ENCODE measurements around the gene TAF11L5.
"Not testable (repeated sequence)": the region's sequence is repeated elsewhere in the genome, so short reads cannot be mapped to it uniquely, and the experiment has no call there.

The TAF11L5 gene

GRCh38 chr5:17524935-17525334 is at the start of gene TAF11L5:
Gene TAF11L5, plus strand, starts transcription at chr5:17525235.
- not testable (repeated sequence) for DNase-seq (ENCODE audit: low read depth in 1 of 2, low spot score in 1 of 2)

GRCh38 chr5:17477043-17477442 is 48.0 kb upstream of the TAF11L5 start:
- no peak for DNase-seq (ENCODE audit: low read depth in 1 of 2, low spot score in 1 of 2)

DNA sequence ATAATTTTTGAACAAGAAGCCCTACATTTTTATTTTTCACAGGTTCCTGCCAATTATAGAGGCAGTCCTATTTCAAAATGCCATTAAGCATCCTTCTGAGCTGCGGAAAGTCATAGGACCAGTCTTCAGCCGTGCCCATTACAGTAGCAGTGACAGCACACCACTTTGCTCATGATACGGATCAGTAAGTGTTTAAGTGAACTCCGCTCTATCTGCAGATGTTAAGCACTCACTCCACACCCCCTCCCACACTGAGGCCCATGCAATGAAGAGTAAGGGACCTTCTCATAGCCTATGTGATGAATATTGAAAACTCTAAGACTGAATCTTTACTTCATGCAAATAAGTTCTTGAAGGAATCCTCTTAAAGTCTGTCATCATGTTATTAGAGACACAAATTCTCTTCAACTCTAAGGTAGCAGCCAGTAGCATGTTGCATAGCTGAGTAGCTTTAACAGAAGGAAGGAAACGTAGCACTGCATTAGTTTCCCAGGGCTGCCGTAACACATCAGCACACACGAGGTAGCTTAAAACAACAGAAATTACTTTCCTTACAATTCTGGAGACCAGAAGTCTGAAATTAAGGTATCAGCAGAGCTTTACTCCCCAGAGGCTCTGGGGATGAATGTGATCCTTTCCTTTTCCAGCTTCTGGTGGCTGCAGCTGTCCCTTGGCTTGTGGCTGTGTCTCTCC is 47.3 kb upstream of the TAF11L5 start:
- no peak for DNase-seq (ENCODE audit: low read depth in 1 of 2, low spot score in 1 of 2)

DNA sequence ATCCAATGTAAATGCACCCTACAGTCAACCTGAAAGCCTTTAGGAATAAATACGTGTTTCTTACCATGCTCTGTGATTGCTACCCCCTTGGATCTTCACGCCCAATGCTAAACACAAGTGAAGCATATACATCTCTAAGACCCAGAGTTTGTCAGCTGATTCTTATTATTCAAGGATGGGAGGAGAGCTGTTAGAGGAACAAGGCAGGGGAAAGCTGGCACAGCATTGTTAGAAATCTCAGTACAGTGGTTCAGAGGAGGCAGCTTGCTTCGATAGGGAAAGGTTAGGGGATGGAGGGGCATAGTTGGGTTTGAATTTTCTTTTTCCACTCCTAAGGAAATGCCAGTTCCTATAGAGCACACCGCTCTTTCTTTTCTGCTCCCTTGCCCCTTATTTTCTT is 43.7 kb upstream of the TAF11L5 start:
- no peak for DNase-seq (ENCODE audit: low read depth in 1 of 2, low spot score in 1 of 2)

DNA sequence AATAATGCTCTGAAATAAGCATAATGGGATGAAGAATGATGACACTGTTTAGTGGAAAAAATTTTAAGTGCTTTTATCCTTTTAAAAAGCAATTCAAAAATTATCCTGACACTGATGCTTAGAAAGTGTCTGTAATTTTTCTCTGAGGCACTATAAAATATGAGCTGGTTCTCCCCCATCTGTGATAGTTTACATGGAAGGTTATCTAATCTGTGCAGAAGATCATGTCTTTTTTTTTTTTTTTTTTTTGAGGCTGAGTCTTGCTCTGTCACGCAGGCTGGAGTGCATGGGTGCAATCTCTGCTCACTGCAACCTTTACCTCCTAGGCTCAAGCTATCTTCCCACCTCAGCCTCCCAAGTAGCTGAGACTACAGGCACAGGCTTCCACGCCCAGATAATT is 42.2 kb upstream of the TAF11L5 start:
- DNase-seq (ENCODE audit: low read depth in 1 of 2, low spot score in 1 of 2): no peak

DNA sequence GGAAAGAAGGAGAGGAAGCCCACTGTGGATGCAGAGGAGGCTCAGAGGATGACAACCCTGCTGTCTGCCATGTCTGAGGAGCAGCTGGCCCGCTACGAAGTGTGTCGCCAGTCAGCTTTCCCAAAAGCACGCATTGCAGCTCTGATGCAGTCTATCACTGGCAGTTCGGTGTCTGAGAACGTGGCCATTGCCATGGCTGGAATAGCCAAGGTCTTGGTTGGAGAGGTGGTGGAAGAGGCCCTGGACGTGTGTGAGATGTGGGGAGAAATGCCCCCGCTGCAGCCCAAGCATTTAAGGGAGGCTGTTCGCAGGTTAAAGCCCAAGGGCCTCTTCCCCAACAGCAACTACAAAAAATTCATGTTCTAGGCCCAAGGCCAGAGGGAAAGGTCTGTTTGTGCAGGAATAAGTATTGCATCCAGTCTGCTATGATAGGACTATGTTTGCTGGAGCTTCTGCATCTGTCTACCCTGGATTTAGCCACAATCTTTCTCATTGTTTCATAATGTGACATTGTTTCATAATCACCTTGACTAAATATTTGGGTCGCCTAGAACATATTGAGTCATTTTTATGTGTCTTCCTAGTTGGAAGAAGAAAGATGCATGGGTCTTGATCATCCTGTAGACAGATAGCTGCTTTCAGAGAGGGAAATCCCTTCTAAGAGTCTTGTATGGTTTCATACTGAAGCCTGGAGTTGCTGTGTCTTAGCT is 38.4 kb upstream of the TAF11L5 start:
- not testable (repeated sequence) for DNase-seq (ENCODE audit: low read depth in 1 of 2, low spot score in 1 of 2)

DNA sequence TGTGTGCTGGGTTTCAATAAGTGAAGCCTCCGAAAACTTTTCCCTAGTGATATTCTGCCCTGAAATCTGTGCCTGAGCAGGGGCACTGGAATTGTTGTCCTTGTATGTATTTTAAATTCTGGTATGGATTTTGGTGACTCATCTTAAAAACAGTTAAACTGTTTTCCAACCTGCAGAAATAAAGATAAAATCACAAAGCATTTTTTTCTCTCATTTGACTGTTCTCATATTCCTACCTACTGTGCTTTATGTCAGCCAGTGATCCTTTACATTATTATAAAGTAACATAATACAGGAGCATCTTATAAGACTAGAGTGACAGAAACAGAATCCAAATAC is 37.9 kb upstream of the TAF11L5 start:
- DNase-seq (ENCODE audit: low read depth in 1 of 2, low spot score in 1 of 2): no peak

DNA sequence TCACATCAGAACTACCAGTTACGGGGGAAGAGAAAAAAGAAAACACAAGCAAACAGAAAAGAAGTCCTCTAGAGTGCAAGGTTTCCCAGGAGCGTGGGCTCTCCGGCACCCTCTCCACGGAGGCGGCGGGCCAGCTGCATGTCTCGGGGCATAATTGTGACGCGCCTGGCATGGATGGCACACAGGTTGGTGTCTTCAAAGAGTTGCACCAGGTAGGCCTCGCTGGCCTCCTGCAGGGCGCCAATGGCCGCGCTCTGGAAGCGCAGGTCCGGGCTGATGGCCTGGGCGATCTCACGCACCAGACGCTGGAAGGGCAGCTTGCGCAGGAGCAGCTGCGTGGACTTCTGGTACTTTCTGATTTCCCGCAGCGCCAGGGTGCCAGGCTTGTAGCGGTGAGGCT is 33.8 kb upstream of the TAF11L5 start:
- not testable (repeated sequence) for DNase-seq (ENCODE audit: low read depth in 1 of 2, low spot score in 1 of 2)

- DNase-seq (ENCODE audit: low read depth in 1 of 2, low spot score in 1 of 2): no peak
Observed at GRCh38 chr5:17492770-17493169, 32.3 kb upstream of the TAF11L5 start.

- DNase-seq (ENCODE audit: low read depth in 1 of 2, low spot score in 1 of 2): no peak
Observed at GRCh38 chr5:17497446-17497845, 27.6 kb upstream of the TAF11L5 start.

- not testable (repeated sequence) for DNase-seq (ENCODE audit: low read depth in 1 of 2, low spot score in 1 of 2)
Observed at GRCh38 chr5:17497931-17498330, 27.1 kb upstream of the TAF11L5 start, which contains the start of gene TAF11L2. Gene TAF11L2, plus strand, starts transcription at chr5:17498231.

DNA sequence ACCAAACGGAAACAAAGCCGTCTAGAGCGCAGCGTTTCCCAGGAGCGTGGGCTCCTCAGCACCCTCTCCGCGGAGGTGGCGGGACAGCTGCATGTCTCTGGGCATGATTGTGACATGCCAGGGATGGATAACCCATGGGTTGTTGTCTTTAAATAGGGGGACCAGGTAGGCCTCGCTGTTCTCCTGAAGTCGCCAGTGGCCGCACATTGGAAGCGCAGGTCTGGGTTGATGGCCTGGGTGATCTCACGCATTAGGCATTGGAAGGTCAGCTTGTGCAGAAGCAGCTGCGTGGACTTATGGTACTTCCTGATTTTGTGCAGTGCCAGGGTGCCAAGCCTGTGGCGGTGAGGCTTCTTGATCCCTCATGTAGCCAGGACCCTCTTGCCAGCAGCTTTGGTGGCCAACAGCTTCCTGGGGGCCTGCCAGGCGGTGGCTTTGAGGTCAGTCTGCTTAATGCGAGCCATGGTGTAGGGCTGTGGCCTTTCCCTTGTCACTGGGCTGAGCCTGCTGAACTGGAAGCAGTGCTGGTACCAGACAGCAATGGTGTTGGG is 13.2 kb upstream of the TAF11L5 start:
- DNase-seq (ENCODE audit: low read depth in 1 of 2, low spot score in 1 of 2): no peak

- not testable (repeated sequence) for DNase-seq (ENCODE audit: low read depth in 1 of 2, low spot score in 1 of 2)
Observed at GRCh38 chr5:17517526-17517925, 7.5 kb upstream of the TAF11L5 start.

DNA sequence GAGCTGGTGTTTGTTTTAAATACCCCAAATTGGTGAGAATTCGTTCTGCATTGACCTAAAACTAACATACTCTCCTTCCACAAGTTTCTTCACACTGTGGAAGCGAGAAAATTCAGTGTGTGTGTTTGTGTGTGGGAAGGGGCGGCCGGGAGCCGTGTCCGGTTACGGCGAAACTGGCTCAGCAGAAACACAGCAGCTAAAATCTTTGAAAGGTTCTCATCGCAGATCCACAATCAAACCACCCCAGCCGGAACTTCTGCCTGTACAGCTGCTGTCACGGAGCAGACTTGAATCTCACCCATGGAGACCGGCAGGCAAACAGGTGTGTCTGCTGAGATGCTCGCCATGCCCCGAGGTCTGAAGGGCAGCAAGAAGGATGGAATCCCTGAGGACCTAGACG is 7.0 kb upstream of the TAF11L5 start, which contains the start of gene TAF11L3:
Gene TAF11L3, plus strand, starts transcription at position 301 of the 400 bp plus-strand sequence.
- not testable (repeated sequence) for DNase-seq (ENCODE audit: low read depth in 1 of 2, low spot score in 1 of 2)

DNA sequence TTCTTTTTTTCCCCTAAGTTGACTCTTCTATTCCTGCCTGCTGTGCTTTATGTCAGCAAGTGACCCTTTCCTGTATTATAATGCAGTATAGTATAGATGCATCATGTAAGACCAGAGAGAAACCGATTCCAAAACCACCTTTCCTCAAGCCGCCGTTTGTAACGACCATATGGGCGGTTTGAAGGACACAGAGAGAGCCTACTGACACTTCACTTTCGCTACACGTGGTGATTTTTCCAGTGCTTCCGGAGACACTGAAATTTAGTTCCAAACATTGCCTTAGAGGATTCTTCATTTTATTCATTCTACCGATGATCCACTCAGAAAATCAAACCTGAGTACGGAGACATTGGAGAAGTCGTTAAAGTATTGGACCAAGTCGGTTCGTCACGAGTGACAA is 5.5 kb upstream of the TAF11L5 start:
- DNase-seq (ENCODE audit: low read depth in 1 of 2, low spot score in 1 of 2): not testable (repeated sequence)

DNA sequence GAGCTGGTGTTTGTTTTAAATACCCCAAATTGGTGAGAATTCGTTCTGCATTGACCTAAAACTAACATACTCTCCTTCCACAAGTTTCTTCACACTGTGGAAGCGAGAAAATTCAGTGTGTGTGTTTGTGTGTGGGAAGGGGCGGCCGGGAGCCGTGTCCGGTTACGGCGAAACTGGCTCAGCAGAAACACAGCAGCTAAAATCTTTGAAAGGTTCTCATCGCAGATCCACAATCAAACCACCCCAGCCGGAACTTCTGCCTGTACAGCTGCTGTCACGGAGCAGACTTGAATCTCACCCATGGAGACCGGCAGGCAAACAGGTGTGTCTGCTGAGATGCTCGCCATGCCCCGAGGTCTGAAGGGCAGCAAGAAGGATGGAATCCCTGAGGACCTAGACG is 3.5 kb upstream of the TAF11L5 start, which contains the start of gene TAF11L4:
Gene TAF11L4, plus strand, starts transcription at position 301 of the 400 bp plus-strand sequence.
- DNase-seq (ENCODE audit: low read depth in 1 of 2, low spot score in 1 of 2): not testable (repeated sequence)

GRCh38 chr5:17526504-17526903 is 1.5 kb downstream of the TAF11L5 start:
- DNase-seq (ENCODE audit: low read depth in 1 of 2, low spot score in 1 of 2): not testable (repeated sequence)

GRCh38 chr5:17528369-17528768 is 3.3 kb downstream of the TAF11L5 start, which contains the start of gene TAF11L6:
Gene TAF11L6, plus strand, starts transcription at chr5:17528669.
- not testable (repeated sequence) for DNase-seq (ENCODE audit: low read depth in 1 of 2, low spot score in 1 of 2)

Measured in activated T-helper 1 cell treated with anti-CD3 and anti-CD28 coated beads, Interleukin-2, amount 50 U/mL, for 16 hours (primary cell).